GM03348 (cell line): ENCODE data around the gene PAX6.
A peak's percentile ranks its signal among the peaks of the same experiment; 100 is the strongest.

ENCODE experiments used
- DNase-seq: peaks from one replicate; pipeline ENCODE4 v3.0.0; 2012; ENCODE audit warnings: low spot score

The PAX6 gene

GRCh38 chr11:31822175-31822926 is 11.2 kb upstream of the PAX6 start:
- no peak for DNase-seq

DNA sequence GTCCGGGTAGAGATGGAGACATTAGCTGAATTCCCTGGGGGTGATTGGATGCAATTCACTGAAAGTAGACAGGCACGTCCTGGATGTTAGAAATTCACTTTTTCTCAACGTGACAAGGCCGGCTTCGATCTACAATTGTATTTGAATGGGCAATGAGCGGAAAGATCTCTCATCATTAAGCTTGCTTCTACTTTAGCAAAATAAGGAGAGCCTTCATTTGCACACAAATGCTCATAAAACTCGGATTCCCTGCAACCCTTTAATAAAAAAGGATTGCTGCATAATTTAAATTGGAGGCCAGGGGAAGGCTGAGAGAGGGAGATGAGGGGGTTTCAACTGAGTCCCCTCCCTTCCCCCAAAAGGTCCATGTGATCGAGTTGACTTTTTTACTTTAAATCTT is 10.6 kb upstream of the PAX6 start:
- DNase-seq: no peak

DNA sequence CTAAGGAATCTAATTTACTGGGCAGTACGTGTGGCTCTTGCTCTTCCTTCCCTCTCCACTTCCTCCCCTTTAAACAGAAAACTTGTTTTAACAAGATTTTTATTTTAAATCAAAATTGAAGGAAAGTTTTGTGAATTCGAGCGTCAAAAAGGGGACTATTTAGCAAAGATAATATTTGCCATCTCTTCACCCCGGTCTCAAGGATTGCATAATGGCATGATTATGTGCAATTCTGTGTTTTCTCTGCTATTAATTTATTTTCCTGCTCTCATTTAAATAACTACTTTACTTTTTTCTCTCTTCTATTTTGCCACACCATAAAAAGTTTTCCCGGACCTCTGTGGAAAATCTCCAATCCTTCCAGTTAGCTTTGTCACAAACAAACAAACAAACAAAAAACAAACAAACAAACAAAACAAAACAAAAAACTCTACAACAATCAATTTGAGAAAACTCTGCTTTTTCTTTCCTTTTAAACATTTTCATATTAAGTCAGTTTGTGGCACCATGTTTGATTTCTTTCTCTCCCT is 10.2 kb upstream of the PAX6 start:
- no peak for DNase-seq

DNA sequence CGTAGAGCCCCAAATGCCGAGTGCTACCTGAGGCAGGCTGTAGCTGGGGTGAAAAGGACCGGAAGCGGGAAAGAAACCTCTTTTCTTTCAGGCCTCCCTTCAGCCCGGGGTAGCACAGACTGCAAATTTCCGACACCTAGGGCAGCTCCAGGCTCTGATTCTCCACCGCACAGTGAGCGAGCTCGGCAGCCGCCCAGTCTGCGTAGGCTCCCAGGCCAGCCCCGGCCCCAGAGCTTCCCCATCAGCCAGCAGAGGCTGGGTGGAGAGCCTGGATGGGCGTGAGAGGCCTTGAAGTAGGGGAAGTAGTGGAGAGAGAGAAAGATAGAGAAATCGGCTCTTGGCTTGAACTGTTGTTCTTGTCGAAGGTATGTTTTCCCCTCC is 9.3 kb upstream of the PAX6 start:
- no peak for DNase-seq

DNA sequence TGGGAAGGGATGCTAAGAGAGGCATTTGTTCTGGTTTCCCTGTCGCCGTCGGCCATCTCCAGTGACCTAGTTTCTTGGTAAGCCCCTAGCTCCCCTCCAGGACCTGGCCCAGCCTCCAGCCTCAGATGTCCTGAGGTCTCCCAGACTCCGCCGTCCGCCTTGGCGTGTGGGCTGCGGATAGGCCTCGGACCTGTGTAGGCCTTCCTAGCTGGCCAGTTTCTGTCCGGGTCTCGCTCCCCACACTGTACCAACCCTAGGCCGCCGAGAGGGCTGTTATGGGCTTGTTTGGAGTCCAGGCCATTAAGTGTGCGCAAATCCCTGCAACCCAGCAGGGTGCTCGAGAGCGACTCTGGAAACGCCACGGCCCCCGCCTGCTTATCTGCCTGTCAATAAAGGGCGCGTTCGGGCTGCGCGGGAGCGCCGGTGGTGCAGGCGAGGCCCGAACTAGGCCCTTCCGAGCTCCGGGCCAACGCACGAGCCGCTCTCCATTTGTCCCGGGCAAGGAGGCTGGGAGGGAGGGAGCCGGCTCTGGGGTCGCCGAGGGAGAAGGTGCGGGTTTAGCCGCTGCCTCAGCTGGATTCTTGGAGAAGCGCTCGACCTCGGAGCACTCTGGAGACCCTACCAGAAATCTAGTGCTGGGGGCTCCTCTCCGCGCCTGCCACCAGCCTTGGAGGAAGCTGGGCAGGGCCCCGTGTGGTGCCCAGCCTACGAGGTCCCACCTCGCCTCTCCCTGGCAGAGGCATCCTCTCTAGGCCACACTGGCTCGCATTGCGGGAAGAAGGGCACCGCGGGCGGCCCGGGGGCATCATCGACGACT is 8.7 kb upstream of the PAX6 start:
- no peak for DNase-seq

DNA sequence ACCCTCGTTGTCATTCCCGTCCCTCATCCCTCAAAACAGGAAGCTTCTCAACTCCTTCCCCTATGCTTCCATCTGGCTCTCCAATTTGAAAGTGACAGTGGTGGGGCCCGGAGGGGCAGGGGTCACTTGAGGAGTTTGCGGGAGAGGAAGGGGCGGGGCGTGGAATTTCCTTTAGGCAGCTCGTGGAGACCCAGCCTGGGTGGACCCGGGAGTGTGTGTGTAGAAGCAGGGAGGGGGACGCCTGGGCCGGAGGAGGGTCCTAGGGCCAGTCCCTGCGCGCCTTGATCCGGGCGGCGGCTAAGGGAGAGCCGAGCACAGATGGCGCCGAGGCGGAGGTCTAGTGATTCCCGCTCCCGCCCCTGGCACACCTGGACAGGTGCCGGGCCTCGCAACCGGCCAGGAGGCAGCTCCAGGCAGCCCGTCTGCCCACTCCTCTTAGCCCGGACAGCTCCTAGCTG is 7.8 kb upstream of the PAX6 start:
- DNase-seq: no peak

DNA sequence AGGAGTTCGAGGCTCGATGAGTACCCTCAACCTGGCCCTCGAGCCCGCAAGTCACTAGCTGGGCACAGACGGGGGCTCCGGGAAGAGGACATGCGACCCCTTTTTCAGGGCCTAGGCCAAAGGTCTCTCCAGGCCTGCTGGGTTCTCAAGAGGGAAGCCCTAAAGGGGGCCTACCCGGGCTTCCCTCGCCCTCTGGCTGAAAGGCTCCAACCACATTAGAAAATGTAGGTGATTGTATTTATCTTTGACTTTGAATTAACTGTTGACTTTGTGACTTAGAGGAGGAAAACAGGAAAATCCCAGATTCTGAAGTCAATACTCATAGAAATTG is 7.3 kb upstream of the PAX6 start:
- no peak for DNase-seq

GRCh38 chr11:31817621-31818424 is 6.7 kb upstream of the PAX6 start:
- DNase-seq: no peak

DNA sequence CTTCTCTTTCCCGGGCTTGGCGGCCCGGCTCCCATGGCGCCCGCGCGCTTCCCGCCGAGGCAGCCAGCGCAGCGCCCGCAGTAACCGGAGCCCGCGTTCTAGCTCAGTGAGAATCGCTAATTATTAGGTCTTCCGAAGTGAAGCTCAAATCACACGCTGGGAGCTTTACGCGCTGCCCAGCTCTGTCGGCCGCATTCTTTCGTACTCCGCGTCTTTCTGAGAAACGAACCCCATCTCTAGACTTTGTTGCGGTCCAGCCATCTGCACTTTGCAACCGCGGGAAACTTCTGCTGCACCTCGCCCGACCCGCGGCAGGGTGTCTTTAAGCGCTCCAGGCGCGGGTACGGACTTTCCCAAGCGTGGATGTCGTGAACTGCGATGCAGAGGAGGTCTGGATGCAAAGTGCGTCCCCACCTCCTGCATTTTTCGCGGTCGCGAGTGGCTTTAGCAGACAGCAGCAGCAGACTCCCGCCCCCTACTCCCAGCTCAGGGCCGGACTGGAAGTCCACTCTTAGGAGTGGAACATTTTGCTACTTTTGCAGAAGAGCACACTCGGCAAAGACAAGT is 6.0 kb upstream of the PAX6 start:
- DNase-seq: peak; percentile 47

DNA sequence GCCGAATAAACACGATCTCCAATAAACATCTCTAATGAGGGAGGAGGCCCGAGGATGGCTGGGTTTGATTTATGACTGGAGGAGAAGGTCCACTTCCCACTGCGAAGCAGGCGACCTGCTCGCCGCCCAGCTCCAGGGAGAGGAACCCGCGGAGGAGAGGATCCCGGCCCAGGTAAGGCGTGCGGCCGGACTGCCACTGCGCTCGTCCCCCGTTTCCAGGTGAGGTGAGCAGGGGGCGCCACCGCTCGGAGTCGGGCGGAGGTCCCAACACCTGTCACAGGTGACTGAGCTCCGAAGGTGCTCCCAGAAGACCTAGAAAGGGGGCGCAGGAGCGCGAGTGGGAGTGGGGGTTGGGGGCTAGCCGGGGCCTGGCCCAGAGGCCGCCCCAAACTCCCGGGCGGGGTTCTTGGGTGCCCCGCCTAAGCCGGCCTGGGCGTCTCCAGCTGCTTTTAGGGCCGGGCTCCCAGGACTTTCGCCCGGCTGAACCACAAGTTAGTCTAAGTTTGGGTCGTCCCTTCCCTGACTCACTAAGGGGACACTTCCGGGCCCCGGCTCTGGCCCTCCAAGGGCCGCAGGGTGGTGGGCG is 5.4 kb upstream of the PAX6 start:
- no peak for DNase-seq

DNA sequence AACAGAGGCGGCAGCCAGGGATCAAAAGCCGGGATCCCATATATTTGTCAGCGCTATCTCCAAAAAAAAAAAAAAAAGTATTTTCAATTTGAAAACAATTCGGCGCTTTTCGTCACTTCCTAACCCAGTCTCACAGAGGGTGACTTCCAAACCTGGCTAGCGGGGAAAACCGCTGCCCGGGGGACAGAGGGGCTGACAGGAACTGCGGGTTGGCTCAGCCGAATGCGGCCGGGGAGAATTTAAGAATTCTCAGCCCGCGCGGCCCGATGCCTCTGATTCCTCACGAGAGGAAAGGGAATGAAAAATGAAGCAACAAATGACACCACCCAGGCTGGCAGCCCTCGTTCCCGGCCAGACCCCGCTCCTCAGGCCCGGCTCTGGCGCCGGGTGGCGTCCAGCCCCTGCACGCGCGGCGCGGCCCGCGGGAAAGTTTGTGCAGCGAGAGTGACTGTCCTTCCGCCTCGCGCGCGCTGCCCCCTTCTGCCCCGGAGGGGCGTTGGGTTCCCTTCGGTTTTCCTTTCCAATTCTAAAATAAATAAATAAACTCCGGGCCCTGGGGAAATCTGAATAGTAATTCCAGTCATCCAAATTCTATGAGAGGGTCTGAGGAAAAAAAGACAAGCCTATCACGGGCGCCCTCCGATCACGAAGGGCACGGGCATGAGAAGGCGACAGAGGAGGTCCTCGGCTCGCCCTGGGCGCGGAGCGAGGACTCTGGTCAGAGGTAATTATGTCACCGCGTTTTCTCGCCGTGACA is 4.8 kb upstream of the PAX6 start:
- no peak for DNase-seq

- DNase-seq: no peak
Measured at GRCh38 chr11:31814176-31814868, 3.2 kb upstream of the PAX6 start.

DNA sequence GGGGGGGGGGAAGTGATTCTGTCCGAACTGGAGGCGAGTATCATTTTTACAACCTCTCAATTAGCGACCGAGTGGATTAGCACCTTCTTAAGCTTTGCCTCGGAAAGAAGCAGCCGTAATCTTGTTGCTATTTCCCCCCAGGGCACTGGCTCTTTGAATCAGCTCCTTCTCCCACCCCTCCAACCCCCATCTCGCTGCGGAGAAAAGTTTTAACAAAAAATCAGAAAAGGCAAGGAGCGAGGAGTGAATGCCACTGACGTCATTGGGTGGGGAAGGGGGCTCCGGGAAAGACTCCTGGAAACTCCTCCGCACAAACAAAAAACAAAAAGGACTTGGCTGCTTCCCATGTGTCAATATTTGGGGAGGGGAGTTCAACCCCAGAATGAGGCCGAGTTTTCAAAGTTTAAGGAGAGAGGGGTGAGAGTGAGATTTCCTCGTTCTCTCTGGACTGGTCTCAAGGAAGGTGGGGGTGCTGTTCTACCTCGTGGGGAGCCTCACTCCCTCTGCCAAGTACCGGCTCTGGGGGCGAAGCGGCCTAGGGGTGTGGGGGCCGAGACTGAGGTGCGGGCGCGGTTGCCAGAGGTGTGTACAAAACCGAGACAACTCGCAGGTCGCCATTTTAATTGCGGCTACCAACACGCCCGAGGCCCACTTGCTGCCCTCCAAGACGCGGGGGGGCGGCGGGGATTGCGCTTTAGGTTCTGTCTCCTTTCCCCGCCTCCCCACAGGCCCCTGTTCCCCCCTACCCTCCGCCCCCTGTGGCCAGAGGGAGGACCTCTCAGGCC is 2.5 kb upstream of the PAX6 start:
- no peak for DNase-seq

- no peak for DNase-seq
Measured at GRCh38 chr11:31812383-31813381, 1.6 kb upstream of the PAX6 start.

DNA sequence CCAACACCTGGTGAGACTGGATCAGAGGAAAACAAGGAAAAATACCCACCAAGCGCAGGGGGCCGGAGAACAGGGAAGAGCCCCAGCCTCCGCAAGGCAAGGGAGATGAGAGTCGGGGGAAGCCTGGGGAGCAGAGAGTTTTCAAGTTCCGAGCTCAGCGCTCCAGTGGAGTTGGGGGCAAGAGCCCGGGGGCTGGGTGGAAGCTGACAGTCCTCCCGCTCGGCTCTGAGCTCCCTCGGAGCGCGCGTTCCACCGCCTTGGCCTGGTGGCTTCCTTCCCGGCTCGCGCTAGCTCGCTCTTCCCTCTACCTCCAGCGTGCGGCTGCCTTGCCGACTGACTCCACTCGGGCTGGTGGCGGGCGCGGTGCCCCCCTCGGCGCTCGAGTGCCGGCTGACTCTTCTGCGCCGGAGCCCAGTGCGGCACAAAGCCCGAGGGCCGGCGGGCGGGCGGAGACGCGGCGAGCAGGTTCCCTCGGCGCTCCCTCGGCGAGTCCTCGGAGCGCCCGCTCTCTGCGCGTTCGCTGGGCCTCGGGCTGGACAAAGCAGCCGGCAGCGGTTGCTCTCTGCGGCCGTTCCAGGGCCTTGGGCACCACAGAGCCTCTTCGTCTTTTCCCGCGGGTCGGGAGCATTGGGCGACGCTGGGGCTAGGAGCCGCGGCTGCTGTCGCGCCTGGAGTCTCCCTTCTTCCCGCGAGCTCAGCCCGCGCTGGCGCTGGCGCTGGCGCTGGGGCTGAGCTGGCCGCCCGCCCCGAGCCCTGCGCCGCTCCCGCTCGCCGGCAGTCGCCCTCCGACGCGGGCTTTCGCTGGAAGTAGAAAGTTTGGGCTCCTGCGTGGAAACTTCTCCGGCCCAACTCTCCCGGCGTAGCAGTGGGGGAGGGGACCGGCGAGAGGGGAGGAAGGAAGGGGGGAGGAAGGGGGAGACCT is 1.0 kb downstream of the PAX6 start:
- peak; percentile 80 for DNase-seq

DNA sequence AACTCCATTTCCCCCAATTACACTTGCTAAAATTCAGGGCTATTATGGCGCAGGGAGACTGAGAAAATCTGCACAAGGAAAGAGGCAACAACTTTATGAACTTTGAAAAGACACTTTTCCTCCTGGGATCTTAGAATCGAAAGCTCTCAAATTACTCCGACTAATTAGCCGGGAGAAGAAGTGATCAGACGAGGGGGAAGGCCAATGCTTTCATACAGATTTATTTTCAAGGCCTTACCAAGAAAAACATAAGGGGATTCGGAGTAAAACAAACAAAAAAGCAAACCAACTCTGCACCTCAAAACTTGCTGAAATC is 1.6 kb downstream of the PAX6 start:
- DNase-seq: no peak

DNA sequence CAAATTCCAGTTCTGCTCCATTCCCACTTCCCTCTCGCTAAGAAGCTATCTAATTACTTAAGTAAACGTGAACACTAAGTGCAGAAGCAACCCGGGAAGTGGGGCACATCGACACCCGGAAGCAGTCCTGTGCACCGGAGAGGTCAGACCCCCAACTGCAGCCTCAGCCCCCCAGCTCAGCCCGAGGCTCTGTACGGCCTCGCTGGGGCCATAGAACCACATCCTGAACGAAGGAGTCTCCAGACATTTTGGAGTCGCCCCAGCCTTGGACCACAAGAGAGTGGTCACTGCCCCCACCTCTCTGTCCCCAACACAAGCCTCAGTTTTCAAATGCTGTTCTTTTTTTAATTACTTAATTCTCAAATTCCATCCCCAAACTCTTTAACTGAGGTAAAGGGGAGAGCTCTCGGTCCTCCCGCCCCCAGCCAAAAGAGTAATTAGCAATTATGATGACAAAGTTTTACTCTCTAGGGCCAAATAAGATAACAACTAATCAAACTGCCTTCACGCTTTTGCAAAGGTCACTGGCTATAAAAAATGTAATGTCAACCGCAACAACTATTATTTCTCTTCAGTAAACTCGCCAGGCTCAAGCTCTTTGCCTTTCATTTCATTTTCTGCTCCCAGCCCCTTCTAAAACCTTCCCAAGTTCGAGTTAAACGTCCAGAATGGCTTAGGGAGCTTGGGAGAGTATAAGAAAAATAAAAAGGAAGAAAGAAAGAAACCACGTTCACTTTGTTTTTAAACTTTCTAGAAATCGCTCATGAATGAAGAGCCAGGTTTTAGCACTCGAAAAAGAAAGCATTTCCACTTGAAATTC is 2.2 kb downstream of the PAX6 start:
- no peak for DNase-seq
